ENCODE data around the gene HERPUD2. TPM values are rescaled to one million over a fixed set of nuclear protein-coding genes. Genes with fewer than 3 reads are reported as not detected.
A peak's percentile ranks its signal among the peaks of the same experiment; 100 is the strongest.

HERPUD2 gene
- total RNA-seq, 1 experiment from 2014 or later, result 36.4 TPM

- no peak for DNase-seq (ENCODE audit: low read depth, low spot score)
- ChIA-PET CTCF (no interaction called here), POLR2A (interaction anchor here (0.6 kb wide), 1 partner anchor 912 kb away, joined by 3 read pairs; no protein-coding TSS in a partner anchor)
- H3K4me1 ChIP-seq (ENCODE audit: control insufficient read depth, insufficient read depth, low read length), result peaks cover 7% of the 10 kb centered on the region; the same call in 1 of the 2 replicates
- TF ChIP-seq TCF7L2 (IDR thresholded peaks at IDR 0.05; ENCODE audit: low read depth, low read length) (no peak), CTCF (IDR thresholded peaks at IDR 0.05) (no peak), REST (IDR thresholded peaks at IDR 0.05; ENCODE audit: insufficient read depth in 1 of 2, low read depth in 2 of 2, low read length in 1 of 2) (no peak), POLR2AphosphoS5 (IDR thresholded peaks at IDR 0.05; ENCODE audit: low read depth, low read length) (no peak), SIN3A (IDR thresholded peaks at IDR 0.05; ENCODE audit: borderline replicate concordance, insufficient read depth, low read depth, low read length) (no peak)
- intact Hi-C loops (cut with micrococcal nuclease; ENCODE audit: unreplicated experiment) (no loop called here), in situ Hi-C loops (cut with HindIII; ENCODE audit: low pct_unique_long_range_greater_than_20kb, low sequenced_read_pairs) (no loop called here)
- no peaks in the 10 kb centered on the region for H3K36me3 ChIP-seq (ENCODE audit: control insufficient read depth, insufficient read depth, low read length)
- H3K27me3 ChIP-seq (ENCODE audit: control insufficient read depth, insufficient read depth, low read length), result no peaks in the 10 kb centered on the region
- no peak for ATAC-seq
- no peaks in the 10 kb centered on the region for H3K9me3 ChIP-seq (ENCODE audit: control insufficient read depth, insufficient read depth, low read depth, low read length)
- BruUV-seq (replicated peaks), result no TSS peak
- no peak overlapping the region for H3K4me3 ChIP-seq (ENCODE audit: low read depth in 2 of 2, low read length in 2 of 2)
- no peak overlapping the region for H3K27ac ChIP-seq (ENCODE audit: low read length)
These were observed 9.2 kb downstream of the HERPUD2 start for GRCh38 chr7:35685781-35686180.

GRCh38 chr7:35681231-35682029 is 13.5 kb downstream of the HERPUD2 start:
- ATAC-seq (no peak), DNase-seq (ENCODE audit: low read depth, low spot score) (no peak)
- in situ Hi-C loops (cut with HindIII; ENCODE audit: low pct_unique_long_range_greater_than_20kb, low sequenced_read_pairs), result no loop called here
- H3K4me3 ChIP-seq (ENCODE audit: low read depth in 2 of 2, low read length in 2 of 2), result no peak overlapping the region
- intact Hi-C loops (cut with micrococcal nuclease; ENCODE audit: unreplicated experiment), result no loop called here
- H3K27ac ChIP-seq (ENCODE audit: low read length), result no peak overlapping the region
- BruUV-seq (replicated peaks), result TSS peak; percentile 10
- no peaks in the 10 kb centered on the region for H3K9me3 ChIP-seq (ENCODE audit: control insufficient read depth, insufficient read depth, low read depth, low read length)
- no peaks in the 10 kb centered on the region for H3K36me3 ChIP-seq (ENCODE audit: control insufficient read depth, insufficient read depth, low read length)
- ChIA-PET CTCF (no interaction called here), POLR2A (no interaction called here)
- H3K27me3 ChIP-seq (ENCODE audit: control insufficient read depth, insufficient read depth, low read length), result no peaks in the 10 kb centered on the region
- TF ChIP-seq POLR2AphosphoS5 (IDR thresholded peaks at IDR 0.05; ENCODE audit: low read depth, low read length), result no peak
- H3K4me1 ChIP-seq (ENCODE audit: control insufficient read depth, insufficient read depth, low read length), result peaks cover 5% of the 10 kb centered on the region

- H3K27ac ChIP-seq (ENCODE audit: low read length), result no peak overlapping the region
- ATAC-seq (no peak), DNase-seq (ENCODE audit: low read depth, low spot score) (no peak)
- H3K9me3 ChIP-seq (ENCODE audit: control insufficient read depth, insufficient read depth, low read depth, low read length), result no peaks in the 10 kb centered on the region
- POLR2A ChIA-PET, result interaction anchor here (0.6 kb wide), 1 partner anchor 1594 kb away, joined by 6 read pairs; no protein-coding TSS in a partner anchor
- H3K36me3 ChIP-seq (ENCODE audit: control insufficient read depth, insufficient read depth, low read length), result no peaks in the 10 kb centered on the region
- H3K4me1 ChIP-seq (ENCODE audit: control insufficient read depth, insufficient read depth, low read length), result peaks cover 5% of the 10 kb centered on the region
- no TSS peak for BruUV-seq (replicated peaks)
- H3K4me3 ChIP-seq (ENCODE audit: low read depth in 2 of 2, low read length in 2 of 2), result no peak overlapping the region
- TF ChIP-seq POLR2AphosphoS5 (IDR thresholded peaks at IDR 0.05; ENCODE audit: low read depth, low read length), result no peak
- H3K27me3 ChIP-seq (ENCODE audit: control insufficient read depth, insufficient read depth, low read length), result no peaks in the 10 kb centered on the region
- intact Hi-C loops (cut with micrococcal nuclease; ENCODE audit: unreplicated experiment) (no loop called here), in situ Hi-C loops (cut with HindIII; ENCODE audit: low pct_unique_long_range_greater_than_20kb, low sequenced_read_pairs) (no loop called here)
- CTCF ChIA-PET, result no interaction called here
These were observed 14.4 kb downstream of the HERPUD2 start for GRCh38 chr7:35680403-35681013.

Data from Panc1 (cell line).